IMR-90 (cell line): ENCODE measurements around the gene LRRC61. TPM values are rescaled to one million over a fixed set of nuclear protein-coding genes. Genes with fewer than 3 reads are reported as not detected.
"Not testable (repeated sequence)": the region's sequence is repeated elsewhere in the genome, so short reads cannot be mapped to it uniquely, and the experiment has no call there.

Source experiments
- ATAC-seq: fragments of 200-7000 bp; cut with Tn5 transposase; 2 replicates; pipeline ENCODE4 v1.9.1; 2020; ENCODE audit warnings: low read depth, mild to moderate bottlenecking, moderate library complexity
- BruUV-seq: library from RNA; stranded (reverse); fragments of 400-500 nt; replicated peaks from 2 replicates; lab custom pipeline; 2021; lab: Mats Ljungman, UMichigan
- CTCF ChIA-PET: fragments of 300-600 bp; formaldehyde crosslinking; extraction: SDS; loops from one replicate; lab custom pipeline; 2021; ENCODE audit warnings: antibody characterized with exemption; lab: Yijun Ruan, JAX
- POLR2A ChIA-PET: fragments of 300-600 bp; sonication (Branson Sonifier 250); formaldehyde crosslinking; loops from one replicate; lab custom pipeline; 2022; ENCODE audit warnings: antibody characterized with exemption; ENCODE audit not compliant: unreplicated experiment; lab: Charles Lee
- DNase-seq: peaks from one replicate; pipeline ENCODE4 v3.0.0; 2013
- H2AFZ ChIP-seq: replicated peaks from 2 replicates; pipeline ENCODE3; 2013; ENCODE audit warnings: low read length, mild to moderate bottlenecking; ENCODE audit not compliant: poor library complexity
- H2AK5ac ChIP-seq: 2 replicates; pipeline ENCODE4 v1.6.1; 2013; ENCODE audit warnings: low read depth, low read length, inconsistent platforms
- H2AK9ac ChIP-seq: replicated peaks from 2 replicates; pipeline ENCODE3; 2013; ENCODE audit warnings: mild to moderate bottlenecking, low read depth, low read length, moderate library complexity; ENCODE audit not compliant: poor library complexity
- H2BK120ac ChIP-seq: 2 replicates; pipeline ENCODE4 v1.6.1; 2013; ENCODE audit warnings: low read depth, low read length, inconsistent platforms
- H2BK15ac ChIP-seq: 3 replicates; pipeline ENCODE4 v1.6.1; 2013; ENCODE audit warnings: low read depth, low read length, inconsistent platforms
- H2BK20ac ChIP-seq: 2 replicates; pipeline ENCODE4 v1.6.1; 2013; ENCODE audit warnings: low read depth, mild to moderate bottlenecking, inconsistent platforms, low read length, moderate library complexity
- H2BK5ac ChIP-seq: 2 replicates; pipeline ENCODE4 v1.6.1; 2013; ENCODE audit warnings: mild to moderate bottlenecking, low read depth, low read length, inconsistent platforms; ENCODE audit not compliant: poor library complexity, severe bottlenecking
- H3K14ac ChIP-seq: replicated peaks from 2 replicates; pipeline ENCODE4 v1.6.1; 2013; ENCODE audit warnings: low read depth, low read length, inconsistent platforms
- H3K18ac ChIP-seq: 2 replicates; pipeline ENCODE4 v1.6.1; 2013; ENCODE audit warnings: low read depth, low read length, control low read depth
- H3K23ac ChIP-seq: 2 replicates; pipeline ENCODE4 v1.6.1; 2013; ENCODE audit warnings: low read depth, low read length, inconsistent platforms
- H3K27ac ChIP-seq: 2 replicates; pipeline ENCODE4 v1.5.1; 2013; ENCODE audit warnings: mild to moderate bottlenecking, control low read depth, low read length; ENCODE audit not compliant: insufficient read depth
- H3K27me3 ChIP-seq: 2 replicates; pipeline ENCODE4 v1.6.1; 2013; ENCODE audit warnings: low read length; ENCODE audit not compliant: control insufficient read depth, insufficient read depth
- H3K36me3 ChIP-seq: 2 replicates; pipeline ENCODE4 v1.6.1; 2013; ENCODE audit warnings: low read length, mixed read lengths; ENCODE audit not compliant: control insufficient read depth, insufficient read depth
- H3K4ac ChIP-seq: 2 replicates; pipeline ENCODE4 v1.6.1; 2013; ENCODE audit warnings: low read depth, low read length, inconsistent platforms
- H3K4me1 ChIP-seq: 2 replicates; pipeline ENCODE4 v1.6.1; 2013; ENCODE audit warnings: low read length, mixed read lengths; ENCODE audit not compliant: control insufficient read depth, insufficient read depth
- H3K4me2 ChIP-seq: 2 replicates; pipeline ENCODE4 v1.6.1; 2013; ENCODE audit warnings: low read depth, mild to moderate bottlenecking, control low read depth, low read length, moderate library complexity
- H3K4me3 ChIP-seq: 2 replicates; pipeline ENCODE4 v1.5.1; 2013; ENCODE audit warnings: low read depth, mild to moderate bottlenecking, control low read depth, low read length, moderate library complexity; ENCODE audit not compliant: insufficient read depth
- H3K56ac ChIP-seq: 2 replicates; pipeline ENCODE4 v1.6.1; 2013; ENCODE audit warnings: low read length, inconsistent platforms; ENCODE audit not compliant: insufficient read depth; ENCODE audit errors: extremely low read depth
- H3K79me1 ChIP-seq, 2 experiments: 2 replicates each; pipeline ENCODE4 v1.6.1; 2013; ENCODE audit warnings: low read length in 2 of 2, inconsistent platforms in 1 of 2, low read depth in 1 of 2
- H3K9ac ChIP-seq: 2 replicates; pipeline ENCODE4 v1.6.1; 2013; ENCODE audit warnings: low read depth, low read length, control low read depth
- H3K9me1 ChIP-seq: 2 replicates; pipeline ENCODE4 v1.6.1; 2013; ENCODE audit warnings: low read length, inconsistent platforms; ENCODE audit not compliant: insufficient read depth
- H3K9me3 ChIP-seq: 2 replicates; pipeline ENCODE4 v1.6.1; 2013; ENCODE audit warnings: low read length; ENCODE audit not compliant: control insufficient read depth, insufficient read depth
- H4K20me1 ChIP-seq: 2 replicates; pipeline ENCODE4 v1.6.1; 2013; ENCODE audit warnings: low read length, inconsistent platforms; ENCODE audit not compliant: insufficient read depth
- H4K5ac ChIP-seq: 2 replicates; pipeline ENCODE4 v1.6.1; 2013; ENCODE audit warnings: mild to moderate bottlenecking, low read depth, low read length, control low read depth
- H4K8ac ChIP-seq, 2 experiments: 2 replicates each; pipeline ENCODE4 v1.6.1; 2013; ENCODE audit warnings: low read depth in 2 of 2, low read length in 2 of 2, control low read depth in 1 of 2, inconsistent platforms in 1 of 2
- H4K91ac ChIP-seq: 2 replicates; pipeline ENCODE4 v1.6.1; 2013; ENCODE audit warnings: low read depth, low read length, inconsistent platforms; ENCODE audit not compliant: insufficient read depth
- WGBS, 2 experiments: methylation state at CpG; one replicate each; pipeline versions ENCODE4 v1.1.5 to v1.1.7; 2013; ENCODE audit warnings: missing lambda C conversion rate in 2 of 2; ENCODE audit not compliant: insufficient read length in 1 of 2; ENCODE audit errors: extremely low coverage in 2 of 2; 5-methylcytosine and 5-hydroxymethylcytosine counted together
- dilution Hi-C: fragments of 300-500 bp; cut with HindIII; formaldehyde crosslinking; loops from one replicate; pipeline ENCODE4 v1.14.3; 2018; ENCODE audit warnings: low sequenced_read_pairs; ENCODE audit not compliant: unreplicated experiment
- in situ Hi-C: fragments of 300-500 bp; cut with MboI; formaldehyde crosslinking; loops from 3 replicates; pipeline ENCODE4 v1.14.3; 2019; ENCODE audit warnings: low sequenced_read_pairs, inconsistent platforms, mixed read lengths
- intact Hi-C: fragments of 100-400 bp; cut with micrococcal nuclease; formaldehyde crosslinking; loops from 2 replicates; pipeline ENCODE4 v1.10.0; 2022
- polyA plus RNA-seq, 3 experiments: library from polyadenylated mRNA; depleted of rRNA; stranded (reverse); fragments of >200 nt; gene quantifications; 2 replicates each; pipeline ENCODE4 v1.2.3, GENCODE V29; 2012; ENCODE audit warnings: low replicate concordance in 1 of 3
- total RNA-seq: library from RNA; depleted of rRNA; stranded (reverse); fragments of >200 nt; gene quantifications from 2 replicates; pipeline ENCODE4 v1.2.3, GENCODE V29; 2012

The LRRC61 gene
- total and polyA plus RNA-seq, 2 of the 4 experiments (the other 2 are of a cell fraction), result 0.07 TPM; not detected in 1

DNA sequence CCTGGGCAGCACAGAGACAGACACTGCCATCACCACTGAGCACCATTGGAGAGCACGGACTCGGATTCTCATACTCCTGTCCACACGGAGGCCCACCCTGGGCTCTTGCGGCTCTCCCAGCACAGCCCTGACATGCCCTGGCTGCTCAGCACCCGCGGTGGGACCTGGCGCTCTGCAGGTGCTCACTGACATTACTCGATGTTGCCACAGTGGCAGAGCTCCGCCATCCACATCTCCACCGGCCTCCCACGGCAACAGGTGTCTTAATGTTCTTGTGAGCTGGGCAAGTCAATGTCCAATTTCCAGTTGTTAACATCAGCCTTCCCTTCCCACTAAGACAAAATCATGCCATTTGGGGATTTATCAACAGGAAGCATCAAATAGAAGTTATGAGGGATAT is 44.8 kb upstream of the LRRC61 start:
- in situ Hi-C loops, H3K23ac ChIP-seq, H4K5ac ChIP-seq, H3K14ac ChIP-seq, H3K79me1 ChIP-seq, H3K27ac ChIP-seq, H2AFZ ChIP-seq, CTCF ChIA-PET, H4K8ac ChIP-seq, H3K56ac ChIP-seq, H3K36me3 ChIP-seq, H2AK5ac ChIP-seq, H3K4me1 ChIP-seq, BruUV-seq, H3K4ac ChIP-seq, H2BK15ac ChIP-seq, DNase-seq, ATAC-seq, H2BK5ac ChIP-seq, POLR2A ChIA-PET, intact Hi-C loops, H3K4me3 ChIP-seq, H3K27me3 ChIP-seq, H2BK120ac ChIP-seq, H4K20me1 ChIP-seq, H3K9me3 ChIP-seq, H3K18ac ChIP-seq, H2AK9ac ChIP-seq, H3K9ac ChIP-seq, H3K9me1 ChIP-seq, H4K91ac ChIP-seq, H3K4me2 ChIP-seq, dilution Hi-C loops, H2BK20ac ChIP-seq: not testable (repeated sequence)
- WGBS, 2 experiments, result no CpG with 5 or more reads among the region's 11 CpGs

DNA sequence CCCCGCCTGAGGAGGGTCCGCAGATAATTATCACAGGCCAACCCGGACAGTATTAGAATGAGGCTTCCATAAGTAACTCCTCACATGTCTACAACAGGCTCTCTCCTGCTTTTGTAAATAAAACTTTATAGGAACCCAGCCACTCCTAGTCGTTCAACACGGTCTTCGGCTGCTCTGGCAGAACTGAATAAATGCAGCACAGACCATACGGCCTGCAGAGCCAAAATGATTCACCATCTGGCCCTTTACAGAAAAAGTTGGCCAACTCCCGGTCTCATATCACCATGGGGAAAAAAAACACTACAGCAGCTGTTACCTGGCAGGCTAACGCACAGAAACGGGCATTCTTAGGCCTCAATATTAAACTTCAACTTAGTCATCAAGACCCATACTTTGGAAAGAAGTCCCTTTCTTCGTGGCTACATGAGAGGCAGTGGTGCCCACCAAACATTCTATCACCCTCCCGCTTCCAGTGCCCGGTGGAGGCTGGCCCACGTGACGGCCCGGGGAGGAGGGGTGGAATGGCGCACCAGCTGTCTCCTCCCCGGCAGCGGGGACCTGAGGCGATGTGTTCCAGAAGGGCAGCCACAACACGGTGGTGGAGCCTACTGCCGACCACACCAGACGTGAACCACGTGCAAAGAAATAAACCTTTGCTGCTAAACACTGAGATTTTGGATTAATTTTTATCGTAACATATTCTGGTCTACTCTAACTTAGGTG is 41.3 kb upstream of the LRRC61 start:
- in situ Hi-C loops, H2AK9ac ChIP-seq, POLR2A ChIA-PET, H3K9me1 ChIP-seq, H2BK120ac ChIP-seq, H2AK5ac ChIP-seq, H3K4ac ChIP-seq, H3K56ac ChIP-seq, CTCF ChIA-PET, H3K4me3 ChIP-seq, H3K27me3 ChIP-seq, H3K9ac ChIP-seq, H3K9me3 ChIP-seq, H4K91ac ChIP-seq, H3K4me2 ChIP-seq, H3K23ac ChIP-seq, H4K5ac ChIP-seq, H2AFZ ChIP-seq, H3K18ac ChIP-seq, H3K79me1 ChIP-seq, BruUV-seq, H2BK15ac ChIP-seq, H3K14ac ChIP-seq, H3K27ac ChIP-seq, H3K4me1 ChIP-seq, H2BK20ac ChIP-seq, H4K20me1 ChIP-seq, H2BK5ac ChIP-seq, DNase-seq, H4K8ac ChIP-seq, dilution Hi-C loops, H3K36me3 ChIP-seq, ATAC-seq: not testable (repeated sequence)
- no CpG with 5 or more reads among the region's 25 CpGs for WGBS, 2 experiments
- intact Hi-C loops, result loop anchor here (10.0 kb wide), 1 partner anchor 473 kb away; no protein-coding TSS in a partner anchor
